Amniotic epithelial cell (primary cell): ENCODE results near the gene NOCT.
"Not testable (repeated sequence)": the region's sequence is repeated elsewhere in the genome, so short reads cannot be mapped to it uniquely, and the experiment has no call there.

Source experiments
- DNase-seq: peaks from one replicate; pipeline ENCODE4 v3.0.0-alpha.2; 2010; ENCODE audit warnings: low read depth

Gene NOCT

GRCh38 chr4:139011225-139011950 is 4.2 kb upstream of the NOCT start:
- no peak for DNase-seq

- DNase-seq: peak; percentile 96
These were observed 961 bp upstream of the NOCT start for GRCh38 chr4:139014371-139015268.

- DNase-seq: no peak
These were observed 429 bp downstream of the NOCT start for GRCh38 chr4:139015948-139016471.

- peak; percentile 22 for DNase-seq
These were observed 2.3 kb downstream of the NOCT start for GRCh38 chr4:139017861-139018260.

- DNase-seq: peak; percentile 12
These were observed 2.9 kb downstream of the NOCT start for GRCh38 chr4:139018501-139018900.

GRCh38 chr4:139018971-139019758 is 3.6 kb downstream of the NOCT start:
- DNase-seq: no peak

- no peak for DNase-seq
These were observed 4.8 kb downstream of the NOCT start for GRCh38 chr4:139020384-139020783.

- DNase-seq: not testable (repeated sequence)
These were observed 5.5 kb downstream of the NOCT start for GRCh38 chr4:139021071-139021470.

- DNase-seq: no peak
These were observed 7.3 kb downstream of the NOCT start for GRCh38 chr4:139022835-139023234.

- DNase-seq: no peak
These were observed 9.1 kb downstream of the NOCT start for GRCh38 chr4:139024686-139025085.

GRCh38 chr4:139025841-139026240 is 10.3 kb downstream of the NOCT start:
- DNase-seq: no peak

GRCh38 chr4:139027776-139028175 is 12.2 kb downstream of the NOCT start:
- DNase-seq: no peak

GRCh38 chr4:139028191-139028661 is 12.6 kb downstream of the NOCT start:
- DNase-seq: no peak

GRCh38 chr4:139029866-139030363 is 14.3 kb downstream of the NOCT start:
- not testable (repeated sequence) for DNase-seq

- peak; percentile 82 for DNase-seq
These were observed 15.1 kb downstream of the NOCT start for GRCh38 chr4:139030614-139031235.

GRCh38 chr4:139035650-139036049 is 20.1 kb downstream of the NOCT start:
- DNase-seq: peak; percentile 16

- no peak for DNase-seq
These were observed 21.3 kb downstream of the NOCT start for GRCh38 chr4:139036885-139037284.

- no peak for DNase-seq
These were observed 23.4 kb downstream of the NOCT start for GRCh38 chr4:139038874-139039443.

GRCh38 chr4:139042981-139043460 is 27.4 kb downstream of the NOCT start:
- peak; percentile 7 for DNase-seq

GRCh38 chr4:139044291-139044690 is 28.7 kb downstream of the NOCT start:
- DNase-seq: peak; percentile 27

GRCh38 chr4:139048026-139048425 is 32.4 kb downstream of the NOCT start:
- DNase-seq: no peak
